Stimulated activated CD4-positive, alpha-beta T cell treated with anti-CD3 and anti-CD28 coated beads, Interleukin-4, amount 100 ng/mL, for 48 hours (primary cell): ENCODE data around the gene ALDH1A1.
"Not testable (repeated sequence)": the region's sequence is repeated elsewhere in the genome, so short reads cannot be mapped to it uniquely, and the experiment has no call there.

ENCODE experiments used
- DNase-seq, 2 donors: peaks; one replicate each; pipeline ENCODE4 v3.0.0-alpha.2; 2020; ENCODE audit warnings: low read depth in 2 of 2

The ALDH1A1 gene

GRCh38 chr9:72896439-72896838, 56.4 kb downstream of the ALDH1A1 start:
- DNase-seq, result no peak

- DNase-seq, result no peak
Measured at GRCh38 chr9:72895122-72895521, 57.7 kb downstream of the ALDH1A1 start.

- DNase-seq, result no peak
Measured at GRCh38 chr9:72894342-72894741, 58.5 kb downstream of the ALDH1A1 start.

GRCh38 chr9:72893437-72893836, 59.4 kb downstream of the ALDH1A1 start:
- no peak for DNase-seq

GRCh38 chr9:72891043-72891442, 61.8 kb downstream of the ALDH1A1 start:
- no peak for DNase-seq

- DNase-seq, result no peak
Measured at GRCh38 chr9:72888943-72889342, 63.9 kb downstream of the ALDH1A1 start.

GRCh38 chr9:72888067-72888466, 64.8 kb downstream of the ALDH1A1 start:
- DNase-seq, result no peak

- DNase-seq, result no peak
Measured at GRCh38 chr9:72886386-72886785, 66.5 kb downstream of the ALDH1A1 start.

GRCh38 chr9:72884508-72884907, 68.3 kb downstream of the ALDH1A1 start:
- no peak for DNase-seq

GRCh38 chr9:72883875-72884274, 69.0 kb downstream of the ALDH1A1 start:
- DNase-seq, result no peak

- no peak for DNase-seq
Measured at GRCh38 chr9:72882117-72882775, 70.6 kb downstream of the ALDH1A1 start.

- DNase-seq, result no peak
Measured at GRCh38 chr9:72880821-72881220, 72.0 kb downstream of the ALDH1A1 start.

GRCh38 chr9:72875221-72875620, 77.6 kb downstream of the ALDH1A1 start:
- no peak for DNase-seq

GRCh38 chr9:72874344-72874743, 78.5 kb downstream of the ALDH1A1 start:
- DNase-seq, result no peak

- DNase-seq, result no peak
Measured at GRCh38 chr9:72873456-72873855, 79.4 kb downstream of the ALDH1A1 start.

GRCh38 chr9:72872718-72873117, 80.1 kb downstream of the ALDH1A1 start:
- no peak for DNase-seq

GRCh38 chr9:72871685-72872084, 81.2 kb downstream of the ALDH1A1 start:
- no peak for DNase-seq

- no peak for DNase-seq
Measured at GRCh38 chr9:72864327-72864726, 88.5 kb downstream of the ALDH1A1 start.

- DNase-seq, result no peak
Measured at GRCh38 chr9:72863456-72864094, 89.3 kb downstream of the ALDH1A1 start.

- DNase-seq, result not testable (repeated sequence)
Measured at GRCh38 chr9:72862788-72863187, 90.1 kb downstream of the ALDH1A1 start.

GRCh38 chr9:72858089-72858912, 94.6 kb downstream of the ALDH1A1 start:
- DNase-seq, result no peak

- no peak for DNase-seq
Measured at GRCh38 chr9:72857624-72857996, 95.2 kb downstream of the ALDH1A1 start.
